Central memory CD8-positive, alpha-beta T cell (primary cell): ENCODE results near the gene RRP1.

Source experiments
- ATAC-seq: fragments of 150-1000 bp; cut with Tn5 transposase; replicated peaks from 2 replicates; pipeline ENCODE4 v1.10.0; 2022; ENCODE audit warnings: mild to moderate bottlenecking, moderate FRiP score, moderate number of reproducible peaks; ENCODE audit not compliant: poor library complexity, severe bottlenecking; ENCODE audit errors: extremely low read depth
- DNase-seq, 2 donors: peaks; one replicate each; pipeline ENCODE4 v3.0.0; 2021; ENCODE audit warnings: low spot score in 2 of 2
- H3K27ac Mint-ChIP-seq: one replicate; pipeline ENCODE4 v1.8.0; 2022; ENCODE audit warnings: low read depth, mild to moderate bottlenecking, moderate library complexity, mixed read lengths
- H3K27me3 Mint-ChIP-seq: one replicate; pipeline ENCODE4 v1.8.0; 2022; ENCODE audit warnings: mixed read lengths
- H3K36me3 Mint-ChIP-seq: one replicate; pipeline ENCODE4 v1.8.0; 2022; ENCODE audit warnings: mild to moderate bottlenecking, moderate library complexity, mixed read lengths; ENCODE audit not compliant: insufficient read depth
- H3K4me1 Mint-ChIP-seq: one replicate; pipeline ENCODE4 v1.8.0; 2022; ENCODE audit warnings: mixed read lengths
- H3K4me3 Mint-ChIP-seq: one replicate; pipeline ENCODE4 v1.8.0; 2022; ENCODE audit warnings: mild to moderate bottlenecking, moderate library complexity, mixed read lengths
- H3K9me3 Mint-ChIP-seq: one replicate; pipeline ENCODE4 v1.8.0; 2022; ENCODE audit warnings: mixed read lengths

The RRP1 gene

GRCh38 chr21:43801006-43801783 is 11.8 kb downstream of the RRP1 start:
- no peaks in the 10 kb centered on the region for H3K9me3 Mint-ChIP-seq
- H3K27me3 Mint-ChIP-seq = no peaks in the 10 kb centered on the region
- peaks cover 5% of the 10 kb centered on the region for H3K4me1 Mint-ChIP-seq
- H3K4me3 Mint-ChIP-seq = no peak overlapping the region
- ATAC-seq (no peak), DNase-seq (no peak)
- no peak overlapping the region for H3K27ac Mint-ChIP-seq
- peaks cover 25% of the 10 kb centered on the region for H3K36me3 Mint-ChIP-seq

GRCh38 chr21:43802713-43803313 is 13.4 kb downstream of the RRP1 start:
- Mint-ChIP-seq H3K27me3 (no peaks in the 10 kb centered on the region), H3K4me1 (peaks cover 5% of the 10 kb centered on the region), H3K9me3 (no peaks in the 10 kb centered on the region), H3K27ac (no peak overlapping the region), H3K36me3 (peaks cover 15% of the 10 kb centered on the region), H3K4me3 (no peak overlapping the region)
- DNase-seq (no peak), ATAC-seq (no peak)

DNA sequence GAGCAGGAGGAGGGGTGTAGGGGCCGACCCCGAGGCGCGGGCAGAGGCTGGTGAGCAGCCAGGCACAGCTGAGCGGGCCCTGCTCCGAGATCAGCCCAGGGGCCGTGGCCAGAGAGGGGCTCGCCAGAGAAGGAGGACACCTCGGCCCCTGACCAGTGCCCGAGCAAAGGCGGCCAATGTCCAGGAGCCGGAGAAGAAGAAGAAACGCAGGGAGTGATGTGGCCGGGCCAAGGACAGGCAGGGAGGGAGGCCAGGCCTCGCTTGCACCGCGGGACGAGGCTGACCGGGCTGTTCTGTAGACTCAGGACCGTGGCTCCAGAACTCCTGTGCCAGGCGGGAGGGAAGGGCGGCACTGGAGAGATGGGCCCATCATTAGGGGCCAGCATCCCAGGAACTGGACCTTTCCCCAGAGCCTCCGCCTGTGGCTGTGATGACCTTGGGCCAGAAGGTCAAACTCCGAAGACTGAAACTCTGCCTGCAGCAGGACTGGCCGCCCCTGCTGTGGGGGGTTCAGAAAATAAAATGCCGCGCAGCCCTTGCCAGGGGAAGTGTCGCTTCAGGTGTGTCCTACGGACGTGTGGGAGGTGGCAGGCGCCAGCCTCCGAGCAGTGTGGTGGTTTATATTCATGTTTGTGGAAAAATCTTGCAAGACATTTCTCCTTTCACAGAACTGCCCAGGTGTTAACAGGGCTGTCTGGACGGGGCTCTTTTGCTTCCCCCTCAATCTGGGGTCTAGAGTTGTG is 14.4 kb downstream of the RRP1 start:
- H3K27me3 Mint-ChIP-seq = no peaks in the 10 kb centered on the region
- H3K36me3 Mint-ChIP-seq = peaks cover 11% of the 10 kb centered on the region
- no peaks in the 10 kb centered on the region for H3K9me3 Mint-ChIP-seq
- no peak overlapping the region for H3K27ac Mint-ChIP-seq
- ATAC-seq = no peak
- DNase-seq = no peak
- H3K4me3 Mint-ChIP-seq = no peak overlapping the region
- H3K4me1 Mint-ChIP-seq = no peaks in the 10 kb centered on the region

GRCh38 chr21:43805275-43805800 is 16.0 kb downstream of the RRP1 start:
- DNase-seq = no peak
- Mint-ChIP-seq H3K9me3 (no peaks in the 10 kb centered on the region), H3K4me3 (no peak overlapping the region), H3K27ac (no peak overlapping the region), H3K27me3 (no peaks in the 10 kb centered on the region), H3K36me3 (peaks cover 11% of the 10 kb centered on the region), H3K4me1 (no peaks in the 10 kb centered on the region)
- ATAC-seq = peak; percentile 52

GRCh38 chr21:43806017-43806710 is 16.8 kb downstream of the RRP1 start:
- DNase-seq (no peak), ATAC-seq (no peak)
- H3K27me3 Mint-ChIP-seq = no peaks in the 10 kb centered on the region
- peaks cover 10% of the 10 kb centered on the region for H3K36me3 Mint-ChIP-seq
- H3K27ac Mint-ChIP-seq = no peak overlapping the region
- H3K4me1 Mint-ChIP-seq = peaks cover 7% of the 10 kb centered on the region
- H3K9me3 Mint-ChIP-seq = no peaks in the 10 kb centered on the region
- H3K4me3 Mint-ChIP-seq = no peak overlapping the region

GRCh38 chr21:43808367-43808766 is 19.0 kb downstream of the RRP1 start:
- ATAC-seq (no peak), DNase-seq (no peak)
- H3K4me3 Mint-ChIP-seq = no peak overlapping the region
- H3K27me3 Mint-ChIP-seq = no peaks in the 10 kb centered on the region
- peaks cover 13% of the 10 kb centered on the region for H3K4me1 Mint-ChIP-seq
- no peak overlapping the region for H3K27ac Mint-ChIP-seq
- H3K9me3 Mint-ChIP-seq = no peaks in the 10 kb centered on the region
- peaks cover 7% of the 10 kb centered on the region for H3K36me3 Mint-ChIP-seq

- no peak for DNase-seq
- Mint-ChIP-seq H3K4me3 (no peak overlapping the region), H3K27ac (no peak overlapping the region), H3K4me1 (peaks cover 13% of the 10 kb centered on the region), H3K27me3 (no peaks in the 10 kb centered on the region), H3K9me3 (no peaks in the 10 kb centered on the region), H3K36me3 (peaks cover 7% of the 10 kb centered on the region)
- ATAC-seq = no peak
Observed at GRCh38 chr21:43808832-43809251, 19.5 kb downstream of the RRP1 start.

- H3K27me3 Mint-ChIP-seq = peaks cover under 1% of the 10 kb centered on the region
- no peaks in the 10 kb centered on the region for H3K9me3 Mint-ChIP-seq
- ATAC-seq = no peak
- H3K4me3 Mint-ChIP-seq = no peak overlapping the region
- H3K27ac Mint-ChIP-seq = no peak overlapping the region
- DNase-seq = no peak
- H3K36me3 Mint-ChIP-seq = peaks cover 7% of the 10 kb centered on the region
- H3K4me1 Mint-ChIP-seq = peaks cover 13% of the 10 kb centered on the region
Observed at GRCh38 chr21:43809346-43809799, 20.0 kb downstream of the RRP1 start.

- Mint-ChIP-seq H3K27ac (no peak overlapping the region), H3K36me3 (peaks cover 7% of the 10 kb centered on the region), H3K4me1 (peaks cover 18% of the 10 kb centered on the region), H3K4me3 (no peak overlapping the region), H3K27me3 (peaks cover 7% of the 10 kb centered on the region), H3K9me3 (no peaks in the 10 kb centered on the region)
- ATAC-seq (no peak), DNase-seq (no peak)
Observed at GRCh38 chr21:43809853-43810504, 20.6 kb downstream of the RRP1 start.

DNA sequence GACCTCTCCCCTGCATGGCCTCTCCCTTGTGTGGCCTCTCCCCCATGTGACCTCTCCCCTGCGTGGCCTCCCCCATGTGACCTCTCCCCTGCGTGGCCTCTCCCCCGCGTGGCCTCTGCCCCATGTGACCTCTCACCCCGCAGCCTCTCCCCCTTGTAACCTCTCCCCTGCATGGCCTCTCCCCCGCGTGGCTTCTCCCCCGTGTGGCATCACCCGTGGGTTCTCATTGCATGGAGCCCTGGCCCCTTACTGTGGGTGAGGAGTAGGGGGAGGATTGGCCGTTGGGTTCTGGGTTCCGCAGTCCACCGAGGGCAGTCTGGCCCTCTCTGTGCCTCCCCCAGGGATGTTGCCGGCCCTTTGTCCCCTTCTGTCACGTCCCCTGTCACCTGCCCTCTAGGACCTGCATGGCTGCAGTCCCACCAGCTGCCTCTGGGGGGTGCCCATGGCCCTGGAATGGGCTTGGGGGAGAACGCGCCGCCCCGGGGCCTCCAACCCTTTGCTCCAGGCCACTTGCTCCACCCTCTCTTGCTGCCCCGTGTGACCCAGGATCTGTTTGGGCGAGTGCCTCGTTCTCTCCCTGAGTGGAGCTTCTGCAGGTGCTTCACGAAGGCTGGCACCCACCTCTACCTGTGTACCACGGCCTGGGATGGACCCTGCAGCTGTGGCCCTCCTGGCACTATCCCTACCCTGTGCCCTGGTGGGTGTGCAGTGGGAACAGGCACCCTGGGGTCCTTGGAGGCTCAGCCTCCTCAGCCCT is 21.3 kb downstream of the RRP1 start:
- H3K9me3 Mint-ChIP-seq = no peaks in the 10 kb centered on the region
- DNase-seq (peak; percentile 76 to 91), ATAC-seq (peak; percentile 77)
- H3K4me1 Mint-ChIP-seq = peaks cover 18% of the 10 kb centered on the region
- no peak overlapping the region for H3K27ac Mint-ChIP-seq
- peaks cover 7% of the 10 kb centered on the region for H3K27me3 Mint-ChIP-seq
- H3K36me3 Mint-ChIP-seq = peaks cover 5% of the 10 kb centered on the region
- H3K4me3 Mint-ChIP-seq = no peak overlapping the region

DNA sequence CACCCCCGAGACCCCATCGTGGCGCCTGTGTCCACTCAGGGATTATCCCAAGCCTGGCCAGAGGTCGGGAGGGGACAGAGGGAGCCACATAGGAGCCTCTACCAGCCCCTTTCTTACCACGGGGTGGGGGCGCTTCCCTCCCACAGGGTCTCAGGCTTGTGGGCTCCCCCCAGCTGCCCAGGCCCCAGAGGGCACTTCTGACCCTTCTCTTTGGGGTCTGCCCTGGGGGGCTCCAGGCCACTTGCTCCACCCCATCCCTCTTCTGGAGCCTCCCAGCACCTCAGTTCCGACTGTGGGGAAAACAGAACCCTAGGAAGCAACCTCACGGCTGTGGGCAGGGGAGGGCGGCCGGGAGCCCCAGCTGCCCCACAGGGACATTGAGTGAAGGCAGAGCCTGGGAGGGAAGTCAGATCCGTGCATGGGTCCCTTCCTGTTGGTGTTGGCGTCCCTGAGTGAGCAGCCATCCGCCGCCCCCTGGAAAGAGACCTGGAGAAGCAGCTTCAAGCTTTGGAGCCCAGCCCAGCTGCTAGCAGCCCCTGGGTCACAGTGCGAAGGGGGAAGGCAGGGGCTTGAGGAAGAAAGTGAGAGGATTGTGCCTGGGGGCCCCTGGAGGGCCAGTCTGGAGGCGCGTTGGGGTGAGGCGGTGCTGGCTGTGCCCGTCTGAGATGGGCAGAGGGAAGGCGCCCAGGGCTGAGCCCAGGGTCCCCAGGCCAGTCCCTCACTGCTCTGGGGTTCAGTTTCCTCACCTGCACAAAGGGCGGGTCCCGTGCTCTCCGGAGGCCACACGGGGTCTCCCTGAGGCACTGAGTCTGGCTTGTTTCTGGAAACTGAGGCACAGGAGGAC is 22.1 kb downstream of the RRP1 start:
- Mint-ChIP-seq H3K4me1 (peaks cover 18% of the 10 kb centered on the region), H3K27me3 (peaks cover 7% of the 10 kb centered on the region), H3K27ac (no peak overlapping the region), H3K4me3 (no peak overlapping the region), H3K9me3 (no peaks in the 10 kb centered on the region), H3K36me3 (peaks cover 5% of the 10 kb centered on the region)
- ATAC-seq (no peak), DNase-seq (no peak)
